ENCODE results near the gene OLFML3. TPM values are rescaled to one million over a fixed set of nuclear protein-coding genes. Genes with fewer than 3 reads are reported as not detected.
"Not testable (repeated sequence)": the region's sequence is repeated elsewhere in the genome, so short reads cannot be mapped to it uniquely, and the experiment has no call there.

The OLFML3 gene
- total and polyA plus RNA-seq, 2 donors (not counting 1 experiment from before 2014, with no cell fraction given) = 0.32 TPM; not detected in 1

DNA sequence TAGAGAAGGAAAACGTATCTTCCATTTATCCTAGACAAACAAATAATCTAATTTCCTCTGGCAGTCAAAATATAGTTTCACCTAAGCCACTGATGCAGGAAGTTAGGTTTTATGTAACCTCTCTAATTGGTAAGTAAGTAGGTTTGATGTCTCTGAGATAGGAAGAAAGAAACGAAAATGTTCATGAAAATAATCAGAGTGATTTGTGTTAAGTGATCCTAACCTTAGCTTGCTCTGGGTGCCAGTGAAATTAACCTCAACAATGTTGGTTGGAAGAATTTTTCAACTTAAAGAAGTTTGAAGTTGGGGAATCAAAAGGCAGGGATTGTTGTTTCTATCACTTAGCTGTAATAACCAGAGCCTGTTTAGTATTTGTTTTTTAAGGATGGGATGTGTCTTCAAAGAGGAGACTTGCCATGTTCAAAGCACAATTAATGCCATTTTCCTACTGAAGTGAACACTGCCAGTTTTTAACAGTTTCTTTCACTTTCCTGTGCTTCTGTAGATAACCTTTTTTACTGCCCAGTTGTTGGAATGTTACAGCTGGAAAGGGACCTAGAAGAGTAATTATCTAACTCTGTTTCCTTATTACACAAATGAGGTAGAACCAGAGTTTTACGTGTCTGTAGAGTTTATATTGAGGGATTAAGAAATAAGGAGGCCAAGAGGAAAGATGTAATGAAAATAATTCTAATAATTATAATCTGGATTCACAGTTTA, 31.7 kb upstream of the OLFML3 start:
- Histone ChIP-seq H2AFZ (ENCODE audit: insufficient read depth, low read depth, low read length, poor library complexity, severe bottlenecking) (no peak overlapping the region), H3K27me3 (replicated peaks in 1 of 4; ENCODE audit: control extremely low read depth in 1 of 4, control insufficient read depth in 3 of 4, insufficient read depth in 4 of 4, low read length in 3 of 4) (no peaks in the 10 kb centered on the region), H3K36me3 (replicated peaks in 1 of 2; ENCODE audit: control extremely low read depth in 1 of 2, control insufficient read depth in 1 of 2, extremely low read depth in 1 of 2, insufficient read depth in 2 of 2, low read length in 1 of 2) (peaks cover 0 to 4% of the 10 kb centered on the region in 2 experiments), H3K9me3 (ENCODE audit: control extremely low read depth in 1 of 3, control insufficient read depth in 2 of 3, insufficient read depth in 1 of 3, low read length in 2 of 3) (no peaks in the 10 kb centered on the region), H3K79me2 (ENCODE audit: control insufficient read depth, insufficient read depth, low read length) (peaks cover 92% of the 10 kb centered on the region), H3K9ac (ENCODE audit: low read length) (peak overlapping the region; percentile 32), H3K4me1 (ENCODE audit: control insufficient read depth in 2 of 2, insufficient read depth in 2 of 2, low read length in 2 of 2) (peaks cover 16 to 25% of the 10 kb centered on the region in 2 donors), H4K20me1 (ENCODE audit: control insufficient read depth, insufficient read depth, low read length, poor library complexity, severe bottlenecking) (peaks cover 32% of the 10 kb centered on the region), H3K4me3 (ENCODE audit: control extremely low read depth in 1 of 5, extremely low read depth in 1 of 5, insufficient read depth in 1 of 5, low read depth in 2 of 5, low read length in 4 of 5) (no peak overlapping the region), H3K27ac (ENCODE audit: low read length in 2 of 2) (peak overlapping the region in 1 of 2 donors; percentile 62), H3K4me2 (replicated peaks; ENCODE audit: low read depth, low read length, poor library complexity, severe bottlenecking) (peak overlapping the region; percentile 7)
- CTCF ChIA-PET = interaction anchor here (1.3 to 2.8 kb wide), 2 partner anchors 88 to 112 kb away, joined by 4 to 15 read pairs; no protein-coding TSS in a partner anchor
- H3K9me3 Mint-ChIP-seq (ENCODE audit: insufficient read depth) = no peaks in the 10 kb centered on the region
- peak overlapping the region; percentile 56 for H3K27ac Mint-ChIP-seq
- ATAC-seq (ENCODE audit: low read depth) (no peak), DNase-seq (no peak)
- peak overlapping the region; percentile 53 for H3K4me3 Mint-ChIP-seq
- 14% methylated on average over 1 of the region's 3 CpGs for WGBS (ENCODE audit: insufficient coverage)
- no peaks in the 10 kb centered on the region for H3K27me3 Mint-ChIP-seq
- H3K4me1 Mint-ChIP-seq = peaks cover 41% of the 10 kb centered on the region
- POLR2A ChIA-PET = no interaction called here
- intact Hi-C loops (cut with micrococcal nuclease) = loop anchor here (5.0 kb wide), 1 partner anchor 110 kb away; no protein-coding TSS in a partner anchor
- TF ChIP-seq, protein P1, sequence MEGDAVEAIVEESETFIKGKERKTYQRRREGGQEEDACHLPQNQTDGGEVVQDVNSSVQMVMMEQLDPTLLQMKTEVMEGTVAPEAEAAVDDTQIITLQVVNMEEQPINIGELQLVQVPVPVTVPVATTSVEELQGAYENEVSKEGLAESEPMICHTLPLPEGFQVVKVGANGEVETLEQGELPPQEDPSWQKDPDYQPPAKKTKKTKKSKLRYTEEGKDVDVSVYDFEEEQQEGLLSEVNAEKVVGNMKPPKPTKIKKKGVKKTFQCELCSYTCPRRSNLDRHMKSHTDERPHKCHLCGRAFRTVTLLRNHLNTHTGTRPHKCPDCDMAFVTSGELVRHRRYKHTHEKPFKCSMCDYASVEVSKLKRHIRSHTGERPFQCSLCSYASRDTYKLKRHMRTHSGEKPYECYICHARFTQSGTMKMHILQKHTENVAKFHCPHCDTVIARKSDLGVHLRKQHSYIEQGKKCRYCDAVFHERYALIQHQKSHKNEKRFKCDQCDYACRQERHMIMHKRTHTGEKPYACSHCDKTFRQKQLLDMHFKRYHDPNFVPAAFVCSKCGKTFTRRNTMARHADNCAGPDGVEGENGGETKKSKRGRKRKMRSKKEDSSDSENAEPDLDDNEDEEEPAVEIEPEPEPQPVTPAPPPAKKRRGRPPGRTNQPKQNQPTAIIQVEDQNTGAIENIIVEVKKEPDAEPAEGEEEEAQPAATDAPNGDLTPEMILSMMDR (IDR thresholded peaks at IDR 0.05) = no peak
- no peak for TF ChIP-seq EZH2 (IDR thresholded peaks at IDR 0.05; ENCODE audit: borderline replicate concordance, insufficient read depth, low read depth, low read length, poor library complexity, severe bottlenecking)

DNA sequence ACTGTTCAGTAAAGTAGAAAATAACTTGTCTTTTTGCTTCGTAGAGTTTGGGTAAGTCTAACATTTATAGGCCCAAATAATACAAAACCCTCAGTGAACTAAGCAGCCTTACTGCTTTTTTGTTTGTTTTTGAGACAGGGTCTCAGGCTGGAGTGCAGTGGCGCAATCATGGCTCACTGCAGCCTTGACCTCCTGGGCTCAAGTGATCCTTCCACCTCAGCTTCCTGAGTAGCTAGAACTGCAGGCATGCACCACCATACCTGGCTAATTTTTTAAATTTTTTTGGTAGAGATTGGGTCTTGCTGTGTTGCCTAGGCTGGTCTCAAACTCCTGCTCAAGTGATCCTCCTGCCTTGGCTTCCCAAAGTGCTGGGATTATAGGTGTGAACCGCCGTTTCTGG, 31.1 kb upstream of the OLFML3 start:
- H3K9me3 ChIP-seq (ENCODE audit: control extremely low read depth in 1 of 3, control insufficient read depth in 2 of 3, insufficient read depth in 1 of 3, low read length in 2 of 3); H3K9ac ChIP-seq (ENCODE audit: low read length); DNase-seq; H3K36me3 ChIP-seq (replicated peaks in 1 of 2; ENCODE audit: control extremely low read depth in 1 of 2, control insufficient read depth in 1 of 2, extremely low read depth in 1 of 2, insufficient read depth in 2 of 2, low read length in 1 of 2); H3K4me3 Mint-ChIP-seq; H3K4me2 ChIP-seq (replicated peaks; ENCODE audit: low read depth, low read length, poor library complexity, severe bottlenecking); POLR2A ChIA-PET; H3K27ac Mint-ChIP-seq; H3K27me3 ChIP-seq (replicated peaks in 1 of 4; ENCODE audit: control extremely low read depth in 1 of 4, control insufficient read depth in 3 of 4, insufficient read depth in 4 of 4, low read length in 3 of 4); H3K4me3 ChIP-seq (ENCODE audit: control extremely low read depth in 1 of 5, extremely low read depth in 1 of 5, insufficient read depth in 1 of 5, low read depth in 2 of 5, low read length in 4 of 5); H3K27me3 Mint-ChIP-seq; H2AFZ ChIP-seq (ENCODE audit: insufficient read depth, low read depth, low read length, poor library complexity, severe bottlenecking); H3K9me3 Mint-ChIP-seq (ENCODE audit: insufficient read depth); ATAC-seq (ENCODE audit: low read depth): not testable (repeated sequence)
- peaks cover 40% of the 10 kb centered on the region for H3K4me1 Mint-ChIP-seq
- Histone ChIP-seq H4K20me1 (ENCODE audit: control insufficient read depth, insufficient read depth, low read length, poor library complexity, severe bottlenecking) (peaks cover 33% of the 10 kb centered on the region), H3K4me1 (ENCODE audit: control insufficient read depth in 2 of 2, insufficient read depth in 2 of 2, low read length in 2 of 2) (peaks cover 16 to 25% of the 10 kb centered on the region in 2 donors), H3K79me2 (ENCODE audit: control insufficient read depth, insufficient read depth, low read length) (peaks cover 93% of the 10 kb centered on the region), H3K27ac (ENCODE audit: low read length in 2 of 2) (peak overlapping the region in 1 of 2 donors; percentile 62)
- CTCF ChIA-PET = interaction anchor here (2.8 kb wide), 1 partner anchor 113 kb away, joined by 15 read pairs; no protein-coding TSS in a partner anchor
- intact Hi-C loops (cut with micrococcal nuclease) = loop anchor here (5.0 kb wide), 1 partner anchor 111 kb away; no protein-coding TSS in a partner anchor
- no CpG with 5 or more reads among the region's 4 CpGs for WGBS (ENCODE audit: insufficient coverage)

Data from B cell (primary cell).